GM23338 (cell line): Measurements from ENCODE around the gene DENND2A.

Experiments
- CREB1 ChIP-seq: fragments of 250-450 bp; sonication (Bioruptor Pico); IDR thresholded peaks from 2 replicates; pipeline ENCODE4 v1.5.0; 2020; ENCODE audit warnings: low read depth, mild to moderate bottlenecking, moderate library complexity
- CTCF ChIP-seq, 2 experiments: fragments of 200-600 bp in 1 of 2; sonication (generic) in 1 of 2; conservative IDR thresholded peaks; 2 replicates each; pipeline versions ENCODE4 v1.5.1 to v1.6.1; 2016 to 2017; ENCODE audit warnings: antibody characterized with exemption in 2 of 2, low read depth in 2 of 2, mild to moderate bottlenecking in 2 of 2, moderate library complexity in 1 of 2
- EZH2 ChIP-seq: fragments of 200-600 bp; sonication (generic); IDR thresholded peaks from one replicate; pipeline ENCODE4 v1.8.0; 2017; ENCODE audit warnings: antibody characterized with exemption, mild to moderate bottlenecking, low read depth; ENCODE audit not compliant: unreplicated experiment
- EZH2phosphoT487 ChIP-seq: fragments of 200-600 bp; sonication (generic); IDR thresholded peaks from one replicate; pipeline ENCODE4 v1.8.1; 2018; ENCODE audit warnings: antibody characterized with exemption; ENCODE audit not compliant: unreplicated experiment
- NANOG ChIP-seq: IDR thresholded peaks from 2 replicates; pipeline ENCODE4 v1.6.1; 2016; ENCODE audit warnings: antibody characterized with exemption, borderline replicate concordance
- POLR2AphosphoS5 ChIP-seq: IDR thresholded peaks from 2 replicates; pipeline ENCODE4 v1.6.1; 2016; ENCODE audit warnings: antibody characterized with exemption, low read depth
- ZNF114 ChIP-seq: fragments of 250-450 bp; sonication (Bioruptor Pico); IDR thresholded peaks from 2 replicates; pipeline ENCODE4 v1.5.0; 2020; ENCODE audit warnings: mild to moderate bottlenecking, moderate library complexity
- TF ChIP-seq, protein P1 (sequence below): IDR thresholded peaks from one replicate; pipeline ENCODE4 v1.6.1; 2018; ENCODE audit warnings: antibody characterized with exemption; ENCODE audit not compliant: unreplicated experiment

DNA sequence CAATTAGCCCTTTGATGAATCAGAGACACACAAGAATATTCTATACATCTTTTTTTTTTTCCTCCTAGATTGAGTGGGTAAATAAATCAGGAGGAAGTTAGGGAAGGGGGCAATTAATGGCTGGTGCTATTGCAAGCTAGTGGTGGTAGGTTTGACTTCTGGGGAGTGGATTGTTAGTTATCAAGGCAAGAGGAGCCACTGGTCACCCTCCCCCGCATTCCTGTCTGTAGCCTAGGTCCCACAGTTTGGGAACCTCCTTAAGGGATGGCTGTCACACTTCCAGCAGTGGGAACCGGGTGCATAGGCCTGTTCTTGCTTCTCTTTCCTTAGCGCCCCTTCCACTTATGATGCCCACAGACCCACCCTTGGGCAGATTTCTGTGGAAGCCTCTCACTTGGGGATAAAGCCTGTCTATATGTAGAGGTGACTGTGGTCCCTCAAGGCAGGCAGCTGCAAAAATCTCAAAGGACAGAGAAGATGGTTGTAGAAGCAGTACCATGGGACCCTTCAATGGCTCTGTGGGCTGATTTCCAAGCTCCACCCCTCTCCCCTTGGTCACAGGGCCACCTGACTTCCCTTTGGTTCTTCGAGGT lies 29.8 kb upstream of the DENND2A start:
- TF ChIP-seq CTCF (conservative IDR thresholded peaks at IDR 0.05; ENCODE audit: low read depth in 2 of 2) (no peak), EZH2 (no peak), NANOG (no peak), EZH2phosphoT487 (no peak), ZNF114 (CRISPR knock-in tag) (no peak), POLR2AphosphoS5 (no peak), CREB1 (CRISPR knock-in tag) (no peak)
- TF ChIP-seq, protein P1, sequence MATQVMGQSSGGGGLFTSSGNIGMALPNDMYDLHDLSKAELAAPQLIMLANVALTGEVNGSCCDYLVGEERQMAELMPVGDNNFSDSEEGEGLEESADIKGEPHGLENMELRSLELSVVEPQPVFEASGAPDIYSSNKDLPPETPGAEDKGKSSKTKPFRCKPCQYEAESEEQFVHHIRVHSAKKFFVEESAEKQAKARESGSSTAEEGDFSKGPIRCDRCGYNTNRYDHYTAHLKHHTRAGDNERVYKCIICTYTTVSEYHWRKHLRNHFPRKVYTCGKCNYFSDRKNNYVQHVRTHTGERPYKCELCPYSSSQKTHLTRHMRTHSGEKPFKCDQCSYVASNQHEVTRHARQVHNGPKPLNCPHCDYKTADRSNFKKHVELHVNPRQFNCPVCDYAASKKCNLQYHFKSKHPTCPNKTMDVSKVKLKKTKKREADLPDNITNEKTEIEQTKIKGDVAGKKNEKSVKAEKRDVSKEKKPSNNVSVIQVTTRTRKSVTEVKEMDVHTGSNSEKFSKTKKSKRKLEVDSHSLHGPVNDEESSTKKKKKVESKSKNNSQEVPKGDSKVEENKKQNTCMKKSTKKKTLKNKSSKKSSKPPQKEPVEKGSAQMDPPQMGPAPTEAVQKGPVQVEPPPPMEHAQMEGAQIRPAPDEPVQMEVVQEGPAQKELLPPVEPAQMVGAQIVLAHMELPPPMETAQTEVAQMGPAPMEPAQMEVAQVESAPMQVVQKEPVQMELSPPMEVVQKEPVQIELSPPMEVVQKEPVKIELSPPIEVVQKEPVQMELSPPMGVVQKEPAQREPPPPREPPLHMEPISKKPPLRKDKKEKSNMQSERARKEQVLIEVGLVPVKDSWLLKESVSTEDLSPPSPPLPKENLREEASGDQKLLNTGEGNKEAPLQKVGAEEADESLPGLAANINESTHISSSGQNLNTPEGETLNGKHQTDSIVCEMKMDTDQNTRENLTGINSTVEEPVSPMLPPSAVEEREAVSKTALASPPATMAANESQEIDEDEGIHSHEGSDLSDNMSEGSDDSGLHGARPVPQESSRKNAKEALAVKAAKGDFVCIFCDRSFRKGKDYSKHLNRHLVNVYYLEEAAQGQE = no peak
